Stomach smooth muscle (tissue), 2 donors: ENCODE measurements around the gene NIPSNAP3A.
"Not testable (repeated sequence)": the region's sequence is repeated elsewhere in the genome, so short reads cannot be mapped to it uniquely, and the experiment has no call there.

Source experiments
- H3K27ac ChIP-seq: one replicate; pipeline ENCODE4 v1.7.0; 2013; ENCODE audit warnings: mild to moderate bottlenecking, low read length, inconsistent platforms
- H3K27me3 ChIP-seq, 2 donors: one replicate each; pipeline ENCODE4 v1.7.0; 2013; ENCODE audit warnings: low read length in 2 of 2; ENCODE audit not compliant: insufficient read depth in 2 of 2, control insufficient read depth in 1 of 2
- H3K36me3 ChIP-seq, 2 donors: one replicate each; pipeline ENCODE4 v1.7.0; 2013; ENCODE audit warnings: low read length in 2 of 2; ENCODE audit not compliant: control insufficient read depth in 2 of 2, insufficient read depth in 2 of 2
- H3K4me1 ChIP-seq: one replicate; pipeline ENCODE4 v1.7.0; 2013; ENCODE audit warnings: low read length; ENCODE audit not compliant: control insufficient read depth, insufficient read depth
- H3K4me3 ChIP-seq, 2 donors: one replicate each; pipeline ENCODE4 v1.7.0; 2013; ENCODE audit warnings: low read length in 2 of 2
- H3K9ac ChIP-seq, 2 donors: one replicate each; pipeline ENCODE4 v1.7.0; 2013; ENCODE audit warnings: low read length in 2 of 2, mild to moderate bottlenecking in 1 of 2
- H3K9me3 ChIP-seq, 2 donors: one replicate each; pipeline ENCODE4 v1.7.0; 2013; ENCODE audit warnings: low read length in 2 of 2; ENCODE audit not compliant: control insufficient read depth in 2 of 2
- donor health status: healthy.
- donor health status: Pancreatic carcinoma.

The NIPSNAP3A gene

DNA sequence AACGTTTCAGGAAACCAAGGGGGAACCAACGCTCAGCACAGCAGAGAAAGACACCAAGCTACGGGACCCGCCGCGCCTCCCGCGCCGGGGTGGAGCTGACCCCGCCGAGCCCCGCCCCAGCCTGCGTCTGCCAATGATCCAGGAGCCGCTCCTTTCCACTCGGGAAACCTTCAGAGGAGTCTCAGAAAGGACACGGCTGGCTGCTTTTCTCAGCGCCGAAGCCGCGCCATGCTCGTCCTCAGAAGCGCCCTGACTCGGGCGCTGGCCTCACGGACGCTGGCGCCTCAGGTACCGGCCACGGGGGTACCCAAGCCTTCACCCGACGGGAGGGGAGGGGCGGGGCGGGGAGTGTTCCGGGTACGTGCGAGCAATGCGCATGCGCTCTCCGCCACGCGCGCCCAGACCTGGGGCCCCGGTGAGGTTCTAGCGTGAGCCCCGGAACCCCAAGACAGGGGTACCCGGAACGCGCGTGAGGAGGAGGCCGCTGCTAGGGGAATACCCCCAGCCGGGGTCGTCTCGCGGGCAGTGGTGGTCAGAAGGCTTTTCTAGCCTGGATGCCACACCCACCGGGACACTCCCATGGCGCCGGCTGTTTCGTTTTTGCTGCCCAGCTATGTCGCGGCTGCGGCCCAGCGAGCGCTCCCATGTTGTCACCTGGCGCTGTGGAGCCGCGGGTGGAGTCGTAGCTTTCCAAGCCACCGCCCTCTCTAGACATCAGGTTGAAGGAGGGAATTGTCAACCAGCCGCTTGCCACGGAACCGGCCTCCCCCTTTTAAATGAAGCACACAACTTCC is at the start of gene NIPSNAP3A:
TSS of gene NIPSNAP3A (plus strand) at position 119 of the 794 bp plus-strand sequence. CDS start at position 229, 110 bp downstream.
- peak within 1 kb of the TSS; percentile 68 to 80 for H3K9ac ChIP-seq
- no peaks in the 10 kb centered on the region for H3K4me1 ChIP-seq
- no peaks in the 10 kb centered on the region for H3K36me3 ChIP-seq
- H3K27ac ChIP-seq, result peak within 1 kb of the TSS; percentile 42
- no peaks in the 10 kb centered on the region for H3K27me3 ChIP-seq
- peak within 1 kb of the TSS; percentile 83 to 93 for H3K4me3 ChIP-seq
- H3K9me3 ChIP-seq, result no peaks in the 10 kb centered on the region

GRCh38 chr9:104700306-104700705 is 47.2 kb upstream of the NIPSNAP3A start:
- Histone ChIP-seq H3K27me3 (no peaks in the 10 kb centered on the region), H3K36me3 (no peaks in the 10 kb centered on the region), H3K4me3 (no peak overlapping the region), H3K27ac (no peak overlapping the region), H3K4me1 (no peaks in the 10 kb centered on the region), H3K9ac (no peak overlapping the region), H3K9me3 (no peaks in the 10 kb centered on the region)

- not testable (repeated sequence) for H3K9me3 ChIP-seq, H3K9ac ChIP-seq, H3K4me1 ChIP-seq, H3K27ac ChIP-seq, H3K36me3 ChIP-seq, H3K4me3 ChIP-seq, H3K27me3 ChIP-seq
These were observed 38.7 kb upstream of the NIPSNAP3A start for GRCh38 chr9:104708737-104709136.

DNA sequence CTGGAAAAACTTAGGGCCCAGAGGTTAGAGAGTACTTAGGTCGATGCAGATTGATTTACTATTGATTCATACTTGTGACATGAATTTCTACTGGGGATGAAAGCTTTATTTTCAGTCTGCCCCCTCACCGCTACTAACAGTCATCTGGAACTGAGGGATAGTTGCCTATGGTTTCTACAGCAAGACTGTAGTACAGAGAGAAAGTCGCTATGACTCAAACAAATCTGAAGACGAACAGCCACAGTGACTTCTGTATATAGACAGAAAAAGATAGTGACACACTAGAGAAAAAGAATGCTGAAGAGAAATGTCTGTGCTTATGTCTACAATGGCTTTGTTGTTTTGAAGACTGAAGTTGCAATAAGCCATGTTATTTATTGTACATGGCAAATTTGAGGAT is 35.9 kb upstream of the NIPSNAP3A start:
- no peak overlapping the region for H3K4me3 ChIP-seq

GRCh38 chr9:104725014-104725413 is 22.5 kb upstream of the NIPSNAP3A start:
- H3K9ac ChIP-seq, result no peak overlapping the region
- no peak overlapping the region for H3K27ac ChIP-seq
- no peak overlapping the region for H3K4me3 ChIP-seq
- H3K27me3 ChIP-seq, result no peaks in the 10 kb centered on the region
- no peaks in the 10 kb centered on the region for H3K4me1 ChIP-seq
- no peaks in the 10 kb centered on the region for H3K36me3 ChIP-seq
- H3K9me3 ChIP-seq, result peaks cover 0 to 5% of the 10 kb centered on the region in 2 donors

More for the DNA sequence above, 35.9 kb upstream of the NIPSNAP3A start:
- Histone ChIP-seq H3K9ac (no peak overlapping the region), H3K9me3 (no peaks in the 10 kb centered on the region), H3K27me3 (no peaks in the 10 kb centered on the region), H3K27ac (no peak overlapping the region), H3K36me3 (no peaks in the 10 kb centered on the region), H3K4me1 (no peaks in the 10 kb centered on the region)

DNA sequence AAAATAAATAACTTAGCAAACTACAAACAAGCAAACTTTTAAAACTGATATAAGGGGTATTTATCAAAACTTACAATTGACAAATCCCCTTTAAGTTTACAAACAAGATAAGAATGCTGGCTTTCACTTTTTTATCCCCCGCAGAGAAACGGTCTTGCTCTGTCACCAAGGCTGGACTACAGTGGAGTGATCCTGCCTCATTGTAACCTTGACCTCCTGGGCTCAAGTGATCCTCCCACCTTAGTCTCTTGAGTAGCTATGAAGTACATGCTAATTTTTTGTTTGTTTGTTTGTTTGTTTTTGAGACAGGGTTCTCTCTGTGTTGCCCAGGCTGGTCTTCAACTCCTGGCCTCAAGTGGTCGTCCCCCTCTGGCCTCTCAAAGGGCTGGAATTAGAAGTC is 9.0 kb upstream of the NIPSNAP3A start:
- no peak overlapping the region for H3K27ac ChIP-seq
- H3K4me1 ChIP-seq, result no peaks in the 10 kb centered on the region
- no peak overlapping the region for H3K4me3 ChIP-seq
- no peaks in the 10 kb centered on the region for H3K27me3 ChIP-seq
- no peaks in the 10 kb centered on the region for H3K36me3 ChIP-seq
- no peaks in the 10 kb centered on the region for H3K9me3 ChIP-seq
- no peak overlapping the region for H3K9ac ChIP-seq

- Histone ChIP-seq H3K27ac (no peak overlapping the region), H3K36me3 (no peaks in the 10 kb centered on the region), H3K9me3 (no peaks in the 10 kb centered on the region), H3K9ac (no peak overlapping the region), H3K4me1 (no peaks in the 10 kb centered on the region), H3K4me3 (no peak overlapping the region), H3K27me3 (no peaks in the 10 kb centered on the region)
These were observed 6.9 kb upstream of the NIPSNAP3A start for GRCh38 chr9:104740621-104741020.

DNA sequence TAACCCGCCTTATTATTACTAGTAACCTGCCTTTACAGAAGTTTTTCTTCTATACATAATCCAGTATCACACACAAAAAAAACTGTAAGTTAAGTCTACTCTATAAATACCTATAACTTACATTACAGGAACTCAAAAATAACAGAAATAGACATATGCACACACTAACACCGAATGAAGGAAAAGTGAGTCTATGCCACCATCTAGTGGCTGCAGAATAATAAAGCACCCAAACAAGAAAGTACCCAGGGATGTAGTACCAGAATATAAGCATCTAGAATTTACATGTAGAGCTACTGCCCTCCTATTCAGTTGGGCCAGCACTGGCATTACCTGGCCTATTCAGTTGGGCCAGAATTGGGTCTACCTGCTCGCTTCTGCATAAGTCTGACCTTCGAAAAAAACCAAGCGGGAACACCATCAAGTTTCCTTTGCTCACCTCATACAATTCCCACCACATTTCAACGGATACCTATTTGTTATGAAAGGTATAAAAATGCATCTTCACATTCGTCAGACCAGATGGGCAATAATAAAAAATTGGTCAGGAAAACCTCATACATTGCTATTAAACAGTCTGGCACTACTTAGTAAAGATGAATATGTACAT is 4.0 kb upstream of the NIPSNAP3A start:
- Histone ChIP-seq H3K4me3 (no peak overlapping the region), H3K9me3 (no peaks in the 10 kb centered on the region), H3K36me3 (no peaks in the 10 kb centered on the region), H3K27ac (no peak overlapping the region), H3K4me1 (no peaks in the 10 kb centered on the region), H3K9ac (no peak overlapping the region), H3K27me3 (no peaks in the 10 kb centered on the region)

- H3K9me3 ChIP-seq, result no peaks in the 10 kb centered on the region
- H3K4me1 ChIP-seq, result no peaks in the 10 kb centered on the region
- H3K27me3 ChIP-seq, result no peaks in the 10 kb centered on the region
- H3K36me3 ChIP-seq, result no peaks in the 10 kb centered on the region
- H3K9ac ChIP-seq, result no peak overlapping the region
- H3K27ac ChIP-seq, result no peak overlapping the region
- no peak overlapping the region for H3K4me3 ChIP-seq
These were observed 1.6 kb upstream of the NIPSNAP3A start for GRCh38 chr9:104745852-104746251.

- Histone ChIP-seq H3K36me3 (no peaks in the 10 kb centered on the region), H3K27me3 (no peaks in the 10 kb centered on the region), H3K4me3 (no peak overlapping the region), H3K27ac (no peak overlapping the region), H3K4me1 (no peaks in the 10 kb centered on the region), H3K9me3 (no peaks in the 10 kb centered on the region), H3K9ac (no peak overlapping the region)
These were observed 1.2 kb upstream of the NIPSNAP3A start for GRCh38 chr9:104746285-104746684.

GRCh38 chr9:104746798-104747197 is 685 bp upstream of the NIPSNAP3A start:
- no peaks in the 10 kb centered on the region for H3K36me3 ChIP-seq
- no peaks in the 10 kb centered on the region for H3K9me3 ChIP-seq
- peak overlapping the region; percentile 68 to 80 for H3K9ac ChIP-seq
- no peak overlapping the region for H3K27ac ChIP-seq
- H3K27me3 ChIP-seq, result no peaks in the 10 kb centered on the region
- H3K4me1 ChIP-seq, result no peaks in the 10 kb centered on the region
- peak overlapping the region; percentile 83 to 93 for H3K4me3 ChIP-seq
